Retinal pigment epithelial cell (primary cell): ENCODE data around the gene KDM7A.
"Not testable (repeated sequence)": the region's sequence is repeated elsewhere in the genome, so short reads cannot be mapped to it uniquely, and the experiment has no call there.

Experiments used
- DNase-seq: peaks from one replicate; pipeline ENCODE4 v3.0.0-alpha.2; 2010; ENCODE audit warnings: low read depth
- H3K4me3 ChIP-seq: 2 replicates; pipeline ENCODE4 v1.5.1; 2011; ENCODE audit warnings: mild to moderate bottlenecking, low read length, control low read depth, moderate library complexity
- TF ChIP-seq, protein P1 (sequence below): conservative IDR thresholded peaks from 2 replicates; pipeline ENCODE4 v1.5.1; 2011; ENCODE audit warnings: low read depth, low read length, control low read depth, inconsistent platforms

The KDM7A gene

DNA sequence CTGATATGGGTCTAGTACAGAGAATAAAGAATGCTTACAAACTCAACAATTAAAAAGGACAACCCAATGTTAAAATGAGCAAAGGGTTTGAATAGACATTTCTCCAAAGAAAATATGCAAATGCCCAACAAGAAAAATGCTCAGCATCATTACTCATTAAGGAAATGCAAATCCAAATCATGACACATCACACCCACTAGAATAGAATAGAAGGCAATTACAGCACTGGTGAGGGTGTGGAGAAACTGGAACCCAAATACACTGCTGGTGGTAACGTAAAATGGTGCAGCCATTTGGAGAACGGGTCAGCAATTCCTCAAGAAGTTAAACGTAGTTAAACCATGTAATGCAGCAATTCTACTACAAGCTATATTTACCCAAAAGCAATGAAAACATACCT is 53.8 kb downstream of the KDM7A start:
- H3K4me3 ChIP-seq: no peak overlapping the region
- TF ChIP-seq, protein P1, sequence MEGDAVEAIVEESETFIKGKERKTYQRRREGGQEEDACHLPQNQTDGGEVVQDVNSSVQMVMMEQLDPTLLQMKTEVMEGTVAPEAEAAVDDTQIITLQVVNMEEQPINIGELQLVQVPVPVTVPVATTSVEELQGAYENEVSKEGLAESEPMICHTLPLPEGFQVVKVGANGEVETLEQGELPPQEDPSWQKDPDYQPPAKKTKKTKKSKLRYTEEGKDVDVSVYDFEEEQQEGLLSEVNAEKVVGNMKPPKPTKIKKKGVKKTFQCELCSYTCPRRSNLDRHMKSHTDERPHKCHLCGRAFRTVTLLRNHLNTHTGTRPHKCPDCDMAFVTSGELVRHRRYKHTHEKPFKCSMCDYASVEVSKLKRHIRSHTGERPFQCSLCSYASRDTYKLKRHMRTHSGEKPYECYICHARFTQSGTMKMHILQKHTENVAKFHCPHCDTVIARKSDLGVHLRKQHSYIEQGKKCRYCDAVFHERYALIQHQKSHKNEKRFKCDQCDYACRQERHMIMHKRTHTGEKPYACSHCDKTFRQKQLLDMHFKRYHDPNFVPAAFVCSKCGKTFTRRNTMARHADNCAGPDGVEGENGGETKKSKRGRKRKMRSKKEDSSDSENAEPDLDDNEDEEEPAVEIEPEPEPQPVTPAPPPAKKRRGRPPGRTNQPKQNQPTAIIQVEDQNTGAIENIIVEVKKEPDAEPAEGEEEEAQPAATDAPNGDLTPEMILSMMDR: no peak
- DNase-seq: no peak

DNA sequence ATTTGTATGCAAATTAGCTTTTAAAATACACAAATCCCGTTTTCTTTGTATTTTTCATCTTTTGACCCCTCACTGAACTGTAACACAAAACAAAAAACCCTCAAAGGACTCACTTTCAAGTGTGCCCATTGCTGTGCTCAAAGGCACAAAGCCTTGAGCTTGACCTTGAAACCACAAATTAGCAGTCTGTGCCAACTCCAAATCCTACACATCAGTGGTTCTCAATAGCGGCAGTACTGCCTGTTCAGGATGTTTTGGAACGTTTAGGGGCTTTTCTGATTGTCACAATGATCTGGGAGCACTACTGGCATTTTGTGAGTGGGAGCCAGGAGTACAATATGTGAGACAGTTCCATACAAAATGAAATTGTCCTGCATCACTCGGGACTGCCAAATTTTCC is 55.5 kb downstream of the KDM7A start:
- DNase-seq: no peak
- TF ChIP-seq, protein P1: no peak

GRCh38 chr7:140114817-140115216 is 62.0 kb downstream of the KDM7A start:
- not testable (repeated sequence) for H3K4me3 ChIP-seq, DNase-seq

More for the DNA sequence above, 55.5 kb downstream of the KDM7A start:
- no peak overlapping the region for H3K4me3 ChIP-seq

- DNase-seq, H3K4me3 ChIP-seq: not testable (repeated sequence)
These were observed 68.0 kb downstream of the KDM7A start for GRCh38 chr7:140108777-140109176.

- TF ChIP-seq, protein P1: no peak
- no peak for DNase-seq
- H3K4me3 ChIP-seq: no peak overlapping the region
These were observed 80.3 kb downstream of the KDM7A start for GRCh38 chr7:140096459-140096858.

DNA sequence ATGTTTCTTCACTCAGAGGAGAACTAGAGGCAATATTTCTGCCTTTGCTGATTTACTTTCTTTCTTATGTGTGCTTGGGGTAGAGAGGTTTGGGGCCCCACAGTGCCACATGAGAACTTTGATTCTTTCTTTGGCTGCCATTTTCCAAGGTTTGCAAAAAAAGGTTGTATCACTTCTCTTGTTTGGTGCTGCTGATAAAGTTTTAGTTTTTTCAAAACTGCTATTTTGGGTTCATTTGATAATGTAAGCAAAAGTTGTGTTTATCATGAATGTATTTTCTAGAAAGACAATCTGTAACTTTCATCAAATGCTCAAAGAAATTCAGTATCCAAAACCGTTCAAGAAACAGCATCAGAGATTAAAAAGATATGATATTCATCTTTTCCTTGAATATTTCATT is 83.4 kb downstream of the KDM7A start:
- TF ChIP-seq, protein P1: no peak
- no peak for DNase-seq
- no peak overlapping the region for H3K4me3 ChIP-seq

DNA sequence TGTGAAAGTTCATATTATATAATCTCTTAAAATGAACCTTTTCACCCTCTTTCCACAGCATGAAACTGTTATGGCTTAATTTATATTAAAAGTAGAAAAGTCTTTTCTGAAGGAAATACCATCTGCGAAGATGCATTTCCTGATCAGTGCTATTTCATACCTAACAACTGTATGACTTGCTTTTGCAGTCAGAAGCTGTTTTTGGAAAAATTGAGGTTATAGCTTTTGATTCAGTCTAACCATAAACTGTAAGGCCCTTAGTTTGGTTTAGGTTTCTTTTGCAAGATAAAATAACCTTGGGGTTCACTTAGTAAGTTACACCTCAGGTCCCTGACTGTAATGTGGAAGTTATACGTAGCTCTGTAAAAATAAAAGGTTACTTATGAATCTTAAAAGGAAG is 91.3 kb downstream of the KDM7A start:
- H3K4me3 ChIP-seq: no peak overlapping the region
- no peak for DNase-seq
- TF ChIP-seq, protein P1: no peak

- no peak overlapping the region for H3K4me3 ChIP-seq
- TF ChIP-seq, protein P1: no peak
- no peak for DNase-seq
These were observed 91.8 kb downstream of the KDM7A start for GRCh38 chr7:140084972-140085371.
